Activated CD8-positive, alpha-beta T cell treated with anti-CD3 and anti-CD28 coated beads, Interleukin-2, amount 10 ng/mL, durations not matched to agents 7 days and 5 days (primary cell): ENCODE data around the gene C19orf33. TPM values are rescaled to one million over a fixed set of nuclear protein-coding genes. Genes with fewer than 3 reads are reported as not detected.
A peak's percentile ranks its signal among the peaks of the same experiment; 100 is the strongest.

Experiments
- ATAC-seq: fragments of 150-1000 bp; cut with Tn5 transposase; one replicate; pipeline ENCODE4 v1.10.0; 2021; ENCODE audit warnings: moderate library complexity
- CTCF ChIA-PET: fragments of 350-600 bp; sonication (Branson Sonifier 250); formaldehyde crosslinking; loops from one replicate; lab custom pipeline; 2021; ENCODE audit warnings: antibody characterized with exemption; lab: Charles Lee
- POLR2A ChIA-PET: fragments of 350-600 bp; sonication (Branson Sonifier 250); formaldehyde crosslinking; loops from one replicate; lab custom pipeline; 2021; ENCODE audit warnings: antibody characterized with exemption; lab: Charles Lee
- DNase-seq: peaks from one replicate; pipeline ENCODE4 v3.0.0-alpha.2; 2020
- H3K27ac Mint-ChIP-seq: one replicate; pipeline ENCODE4 v1.8.0; 2021; ENCODE audit warnings: mild to moderate bottlenecking, mixed read lengths
- H3K27me3 Mint-ChIP-seq: one replicate; pipeline ENCODE4 v1.8.0; 2021; ENCODE audit warnings: low read depth, mixed read lengths
- H3K36me3 Mint-ChIP-seq: one replicate; pipeline ENCODE4 v1.8.0; 2021; ENCODE audit warnings: low read depth, mixed read lengths
- H3K4me1 Mint-ChIP-seq: one replicate; pipeline ENCODE4 v1.8.0; 2021; ENCODE audit warnings: low read depth, mixed read lengths
- H3K4me3 Mint-ChIP-seq: one replicate; pipeline ENCODE4 v1.8.0; 2021; ENCODE audit warnings: mild to moderate bottlenecking, mixed read lengths
- H3K9me3 Mint-ChIP-seq: one replicate; pipeline ENCODE4 v1.8.0; 2022; ENCODE audit warnings: mixed read lengths; ENCODE audit not compliant: insufficient read depth
- total RNA-seq, 2 experiments: library from RNA; stranded (reverse); gene quantifications; one replicate each; pipeline ENCODE4 v1.2.3, GENCODE V29; 2021

C19orf33 gene
- total RNA-seq, 2 experiments from 2014 or later = not detected

- peak overlapping the region; percentile 67 for H3K27ac Mint-ChIP-seq
- ChIA-PET CTCF (interaction anchor here (1.2 kb wide), 1 partner anchor 54 kb away, joined by 3 read pairs; the partner anchor contains the start of gene CATSPERG), POLR2A (interaction anchor here (0.6 to 1.0 kb wide), 2 partner anchors 15 to 233 kb away, joined by 3 to 5 read pairs; no protein-coding TSS in a partner anchor)
- peaks cover 18% of the 10 kb centered on the region for H3K4me1 Mint-ChIP-seq
- ATAC-seq (peak; percentile 67), DNase-seq (no peak)
- H3K27me3 Mint-ChIP-seq = no peaks in the 10 kb centered on the region
- H3K4me3 Mint-ChIP-seq = no peak overlapping the region
- no peaks in the 10 kb centered on the region for H3K36me3 Mint-ChIP-seq
- H3K9me3 Mint-ChIP-seq = no peaks in the 10 kb centered on the region
These were observed 22.1 kb upstream of the C19orf33 start for GRCh38 chr19:38281811-38282566.

- H3K27me3 Mint-ChIP-seq = no peaks in the 10 kb centered on the region
- H3K36me3 Mint-ChIP-seq = no peaks in the 10 kb centered on the region
- peaks cover 18% of the 10 kb centered on the region for H3K4me1 Mint-ChIP-seq
- POLR2A ChIA-PET = no interaction called here
- no peaks in the 10 kb centered on the region for H3K9me3 Mint-ChIP-seq
- ATAC-seq (no peak), DNase-seq (no peak)
- H3K27ac Mint-ChIP-seq = no peak overlapping the region
- no peak overlapping the region for H3K4me3 Mint-ChIP-seq
- CTCF ChIA-PET = interaction anchor here (1.2 kb wide), 1 partner anchor 53 kb away, joined by 3 read pairs; the partner anchor contains the start of gene CATSPERG
These were observed 20.8 kb upstream of the C19orf33 start for GRCh38 chr19:38283271-38283670.

GRCh38 chr19:38284422-38284821 lies 19.6 kb upstream of the C19orf33 start:
- DNase-seq = no peak
- POLR2A ChIA-PET = no interaction called here
- H3K4me3 Mint-ChIP-seq = no peak overlapping the region
- no peaks in the 10 kb centered on the region for H3K9me3 Mint-ChIP-seq
- H3K4me1 Mint-ChIP-seq = peaks cover 18% of the 10 kb centered on the region
- no peak for ATAC-seq
- H3K27ac Mint-ChIP-seq = peak overlapping the region; percentile 61
- H3K27me3 Mint-ChIP-seq = no peaks in the 10 kb centered on the region
- no peaks in the 10 kb centered on the region for H3K36me3 Mint-ChIP-seq
- CTCF ChIA-PET = no interaction called here

- no peak overlapping the region for H3K27ac Mint-ChIP-seq
- H3K27me3 Mint-ChIP-seq = no peaks in the 10 kb centered on the region
- DNase-seq = no peak
- ChIA-PET POLR2A (no interaction called here), CTCF (interaction anchor here (0.9 to 1.4 kb wide), 3 partner anchors 19 to 41 kb away, joined by 3 to 4 read pairs (median 4); no protein-coding TSS in a partner anchor)
- H3K9me3 Mint-ChIP-seq = no peaks in the 10 kb centered on the region
- H3K36me3 Mint-ChIP-seq = no peaks in the 10 kb centered on the region
- peaks cover 18% of the 10 kb centered on the region for H3K4me1 Mint-ChIP-seq
- no peak for ATAC-seq
- no peak overlapping the region for H3K4me3 Mint-ChIP-seq
These were observed 18.5 kb upstream of the C19orf33 start for GRCh38 chr19:38285567-38285966.

GRCh38 chr19:38287604-38288003 lies 16.4 kb upstream of the C19orf33 start:
- DNase-seq (no peak), ATAC-seq (no peak)
- H3K27me3 Mint-ChIP-seq = no peaks in the 10 kb centered on the region
- ChIA-PET CTCF (no interaction called here), POLR2A (no interaction called here)
- no peaks in the 10 kb centered on the region for H3K9me3 Mint-ChIP-seq
- H3K27ac Mint-ChIP-seq = no peak overlapping the region
- H3K36me3 Mint-ChIP-seq = no peaks in the 10 kb centered on the region
- H3K4me1 Mint-ChIP-seq = peaks cover 7% of the 10 kb centered on the region
- H3K4me3 Mint-ChIP-seq = no peak overlapping the region

- no peaks in the 10 kb centered on the region for H3K36me3 Mint-ChIP-seq
- CTCF ChIA-PET = no interaction called here
- no peak for ATAC-seq
These were observed 15.8 kb upstream of the C19orf33 start for GRCh38 chr19:38288123-38288855.

GRCh38 chr19:38289955-38290354 lies 14.1 kb upstream of the C19orf33 start:
- ATAC-seq (no peak), DNase-seq (no peak)
- Mint-ChIP-seq H3K27ac (no peak overlapping the region), H3K36me3 (no peaks in the 10 kb centered on the region), H3K4me3 (no peak overlapping the region), H3K27me3 (no peaks in the 10 kb centered on the region), H3K4me1 (no peaks in the 10 kb centered on the region), H3K9me3 (no peaks in the 10 kb centered on the region)
- CTCF ChIA-PET = no interaction called here
- POLR2A ChIA-PET = no interaction called here

More at GRCh38 chr19:38288123-38288855, 15.8 kb upstream of the C19orf33 start:
- DNase-seq = no peak
- H3K27me3 Mint-ChIP-seq = no peaks in the 10 kb centered on the region
- no peak overlapping the region for H3K27ac Mint-ChIP-seq
- H3K4me3 Mint-ChIP-seq = no peak overlapping the region
- peaks cover 5% of the 10 kb centered on the region for H3K4me1 Mint-ChIP-seq
- POLR2A ChIA-PET = no interaction called here
- H3K9me3 Mint-ChIP-seq = no peaks in the 10 kb centered on the region

- H3K9me3 Mint-ChIP-seq = no peaks in the 10 kb centered on the region
- POLR2A ChIA-PET = interaction anchor here (1.0 kb wide), 1 partner anchor 25 kb away, joined by 3 read pairs; no protein-coding TSS in a partner anchor
- ATAC-seq (no peak), DNase-seq (no peak)
- H3K4me1 Mint-ChIP-seq = no peaks in the 10 kb centered on the region
- peak overlapping the region; percentile 5 for H3K27ac Mint-ChIP-seq
- CTCF ChIA-PET = no interaction called here
- H3K36me3 Mint-ChIP-seq = no peaks in the 10 kb centered on the region
- H3K4me3 Mint-ChIP-seq = no peak overlapping the region
- H3K27me3 Mint-ChIP-seq = no peaks in the 10 kb centered on the region
These were observed 13.4 kb upstream of the C19orf33 start for GRCh38 chr19:38290631-38291147.

- POLR2A ChIA-PET = no interaction called here
- H3K36me3 Mint-ChIP-seq = no peaks in the 10 kb centered on the region
- peak overlapping the region; percentile 30 for H3K27ac Mint-ChIP-seq
- H3K27me3 Mint-ChIP-seq = no peaks in the 10 kb centered on the region
- CTCF ChIA-PET = no interaction called here
- no peak for DNase-seq
- no peaks in the 10 kb centered on the region for H3K4me1 Mint-ChIP-seq
- no peak overlapping the region for H3K4me3 Mint-ChIP-seq
- no peak for ATAC-seq
- no peaks in the 10 kb centered on the region for H3K9me3 Mint-ChIP-seq
These were observed 12.2 kb upstream of the C19orf33 start for GRCh38 chr19:38291855-38292254.

GRCh38 chr19:38293281-38293680 lies 10.8 kb upstream of the C19orf33 start:
- ChIA-PET CTCF (no interaction called here), POLR2A (no interaction called here)
- H3K4me3 Mint-ChIP-seq = no peak overlapping the region
- H3K36me3 Mint-ChIP-seq = no peaks in the 10 kb centered on the region
- no peaks in the 10 kb centered on the region for H3K4me1 Mint-ChIP-seq
- no peaks in the 10 kb centered on the region for H3K9me3 Mint-ChIP-seq
- H3K27me3 Mint-ChIP-seq = no peaks in the 10 kb centered on the region
- ATAC-seq = no peak
- no peak overlapping the region for H3K27ac Mint-ChIP-seq
- DNase-seq = no peak

GRCh38 chr19:38294090-38294489 lies 10.0 kb upstream of the C19orf33 start:
- no peaks in the 10 kb centered on the region for H3K9me3 Mint-ChIP-seq
- ATAC-seq = no peak
- POLR2A ChIA-PET = no interaction called here
- H3K27me3 Mint-ChIP-seq = no peaks in the 10 kb centered on the region
- no peaks in the 10 kb centered on the region for H3K36me3 Mint-ChIP-seq
- no peak overlapping the region for H3K27ac Mint-ChIP-seq
- H3K4me3 Mint-ChIP-seq = no peak overlapping the region
- no peak for DNase-seq
- CTCF ChIA-PET = no interaction called here
- no peaks in the 10 kb centered on the region for H3K4me1 Mint-ChIP-seq
